PC-9 (cell line): Measurements from ENCODE around the gene KRTAP5-1. TPM values are rescaled to one million over a fixed set of nuclear protein-coding genes. Genes with fewer than 3 reads are reported as not detected.

ENCODE experiments used
- BruUV-seq: library from RNA; stranded (reverse); fragments of 400-500 nt; replicated peaks from 2 replicates; lab custom pipeline; 2021; lab: Mats Ljungman, UMichigan
- CTCF ChIA-PET: fragments of 300-600 bp; sonication (Branson Sonifier 250); formaldehyde crosslinking; loops from one replicate; lab custom pipeline; 2022; ENCODE audit warnings: antibody characterized with exemption; lab: Charles Lee
- POLR2A ChIA-PET: fragments of 300-600 bp; sonication (Branson Sonifier 250); formaldehyde crosslinking; loops from one replicate; lab custom pipeline; 2022; ENCODE audit warnings: antibody characterized with exemption; ENCODE audit not compliant: unreplicated experiment; lab: Charles Lee
- DNase-seq, 2 experiments: peaks; one replicate each; pipeline versions ENCODE4 v3.0.0 to v3.0.0-alpha.2; 2015 to 2022; ENCODE audit warnings: mixed read lengths in 1 of 2
- H2AFZ ChIP-seq: fragments of 200-600 bp; sonication (generic); 2 replicates; pipeline ENCODE4 v1.8.1; 2017; ENCODE audit warnings: antibody characterized with exemption
- H3F3A ChIP-seq: fragments of 200-600 bp; sonication (generic); 2 replicates; pipeline ENCODE4 v1.8.1; 2017; ENCODE audit warnings: antibody characterized with exemption, mild to moderate bottlenecking, low read depth; ENCODE audit not compliant: insufficient read depth
- H3K27ac ChIP-seq: fragments of 200-600 bp; sonication (generic); 2 replicates; pipeline ENCODE4 v1.6.1; 2016; ENCODE audit warnings: mixed run types
- H3K27me3 ChIP-seq: fragments of 200-600 bp; sonication (generic); 2 replicates; pipeline ENCODE4 v1.6.1; 2016; ENCODE audit warnings: low read depth, mixed run types; ENCODE audit not compliant: insufficient read depth
- H3K36me3 ChIP-seq: fragments of 200-600 bp; sonication (generic); 2 replicates; pipeline ENCODE4 v1.6.1; 2016; ENCODE audit warnings: low read depth, mixed run types
- H3K4me1 ChIP-seq: fragments of 200-600 bp; sonication (generic); replicated peaks from 2 replicates; pipeline ENCODE4 v1.6.1; 2016; ENCODE audit warnings: mixed run types; ENCODE audit not compliant: insufficient read depth
- H3K4me2 ChIP-seq: fragments of 200-600 bp; sonication (generic); 2 replicates; pipeline ENCODE4 v1.6.1; 2017; ENCODE audit warnings: mixed run types
- H3K4me3 ChIP-seq: fragments of 200-600 bp; sonication (generic); 2 replicates; pipeline ENCODE4 v1.6.1; 2016; ENCODE audit warnings: mixed run types
- H3K79me2 ChIP-seq: fragments of 200-600 bp; sonication (generic); 2 replicates; pipeline ENCODE4 v1.6.1; 2017; ENCODE audit warnings: low read depth, mixed run types
- H3K9me2 ChIP-seq: fragments of 200-600 bp; sonication (generic); 2 replicates; pipeline ENCODE4 v1.8.1; 2017; ENCODE audit warnings: mild to moderate bottlenecking; ENCODE audit not compliant: insufficient read depth
- H3K9me3 ChIP-seq: fragments of 200-600 bp; sonication (generic); 2 replicates; pipeline ENCODE4 v1.8.1; 2016; ENCODE audit warnings: low read depth; ENCODE audit not compliant: insufficient read depth
- H4K20me1 ChIP-seq: fragments of 200-600 bp; sonication (generic); 2 replicates; pipeline ENCODE4 v1.8.1; 2017; ENCODE audit not compliant: insufficient read depth
- EZH2 ChIP-seq: fragments of 200-600 bp; sonication (generic); IDR thresholded peaks from 2 replicates; pipeline ENCODE4 v1.8.0; 2017; ENCODE audit warnings: antibody characterized with exemption, low read depth
- intact Hi-C: fragments of 100-400 bp; cut with micrococcal nuclease; formaldehyde crosslinking; loops from one replicate; pipeline ENCODE4 v1.10.0; 2022; ENCODE audit not compliant: unreplicated experiment
- total RNA-seq: library from RNA; stranded (reverse); gene quantifications from 2 replicates; pipeline ENCODE4 v1.2.3, GENCODE V29; 2021
- TF ChIP-seq, protein P1 (sequence below): fragments of 200-600 bp; sonication (generic); conservative IDR thresholded peaks from 2 replicates; pipeline ENCODE4 v1.6.1; 2017; ENCODE audit warnings: mixed run types, antibody characterized with exemption, mild to moderate bottlenecking, moderate library complexity

KRTAP5-1 gene
- total RNA-seq, 1 experiment from 2014 or later: not detected

DNA sequence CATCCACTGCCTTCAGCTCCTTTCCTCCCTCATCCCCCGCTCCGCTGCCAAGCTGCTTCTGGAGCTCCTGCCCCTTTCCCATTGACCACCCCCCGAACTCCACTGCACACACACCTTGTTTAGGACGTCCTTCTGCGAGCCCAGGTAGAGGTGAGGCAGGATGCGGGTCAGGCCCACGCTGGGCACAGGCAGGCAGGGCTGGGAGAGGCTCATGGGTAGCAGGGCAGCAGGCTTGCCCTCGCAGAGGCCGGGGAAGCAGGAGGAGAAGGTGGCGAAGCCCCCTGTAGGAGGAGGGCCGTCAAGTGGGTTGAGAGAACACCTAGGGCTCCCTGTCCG lies 26.3 kb downstream of the KRTAP5-1 start:
- POLR2A ChIA-PET: no interaction called here
- H3K27ac ChIP-seq: 0 out of 2 replicates have a peak overlapping the region, but pooled peaks have one; percentile 14
- H3K27me3 ChIP-seq: no peaks in the 10 kb centered on the region
- no peak for DNase-seq
- no peaks in the 10 kb centered on the region for H3K9me2 ChIP-seq
- TF ChIP-seq, protein P1, sequence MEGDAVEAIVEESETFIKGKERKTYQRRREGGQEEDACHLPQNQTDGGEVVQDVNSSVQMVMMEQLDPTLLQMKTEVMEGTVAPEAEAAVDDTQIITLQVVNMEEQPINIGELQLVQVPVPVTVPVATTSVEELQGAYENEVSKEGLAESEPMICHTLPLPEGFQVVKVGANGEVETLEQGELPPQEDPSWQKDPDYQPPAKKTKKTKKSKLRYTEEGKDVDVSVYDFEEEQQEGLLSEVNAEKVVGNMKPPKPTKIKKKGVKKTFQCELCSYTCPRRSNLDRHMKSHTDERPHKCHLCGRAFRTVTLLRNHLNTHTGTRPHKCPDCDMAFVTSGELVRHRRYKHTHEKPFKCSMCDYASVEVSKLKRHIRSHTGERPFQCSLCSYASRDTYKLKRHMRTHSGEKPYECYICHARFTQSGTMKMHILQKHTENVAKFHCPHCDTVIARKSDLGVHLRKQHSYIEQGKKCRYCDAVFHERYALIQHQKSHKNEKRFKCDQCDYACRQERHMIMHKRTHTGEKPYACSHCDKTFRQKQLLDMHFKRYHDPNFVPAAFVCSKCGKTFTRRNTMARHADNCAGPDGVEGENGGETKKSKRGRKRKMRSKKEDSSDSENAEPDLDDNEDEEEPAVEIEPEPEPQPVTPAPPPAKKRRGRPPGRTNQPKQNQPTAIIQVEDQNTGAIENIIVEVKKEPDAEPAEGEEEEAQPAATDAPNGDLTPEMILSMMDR: no peak
- TF ChIP-seq EZH2: no peak
- CTCF ChIA-PET: interaction anchor here (0.6 kb wide), 1 partner anchor 13 kb away, joined by 11 read pairs; no protein-coding TSS in a partner anchor
- H3K4me1 ChIP-seq: peaks cover 30% of the 10 kb centered on the region
- peak overlapping the region; percentile 73 for H3K4me2 ChIP-seq
- H2AFZ ChIP-seq: no peak overlapping the region
- H3F3A ChIP-seq: no peaks in the 10 kb centered on the region; the same call in 1 of the 2 replicates
- H3K4me3 ChIP-seq: peak overlapping the region; percentile 50; the same call in 1 of the 2 replicates
- H4K20me1 ChIP-seq: no peaks in the 10 kb centered on the region
- no peaks in the 10 kb centered on the region for H3K9me3 ChIP-seq
- intact Hi-C loops: no loop called here
- H3K36me3 ChIP-seq: no peaks in the 10 kb centered on the region
- H3K79me2 ChIP-seq: no peaks in the 10 kb centered on the region
- BruUV-seq: no TSS peak

DNA sequence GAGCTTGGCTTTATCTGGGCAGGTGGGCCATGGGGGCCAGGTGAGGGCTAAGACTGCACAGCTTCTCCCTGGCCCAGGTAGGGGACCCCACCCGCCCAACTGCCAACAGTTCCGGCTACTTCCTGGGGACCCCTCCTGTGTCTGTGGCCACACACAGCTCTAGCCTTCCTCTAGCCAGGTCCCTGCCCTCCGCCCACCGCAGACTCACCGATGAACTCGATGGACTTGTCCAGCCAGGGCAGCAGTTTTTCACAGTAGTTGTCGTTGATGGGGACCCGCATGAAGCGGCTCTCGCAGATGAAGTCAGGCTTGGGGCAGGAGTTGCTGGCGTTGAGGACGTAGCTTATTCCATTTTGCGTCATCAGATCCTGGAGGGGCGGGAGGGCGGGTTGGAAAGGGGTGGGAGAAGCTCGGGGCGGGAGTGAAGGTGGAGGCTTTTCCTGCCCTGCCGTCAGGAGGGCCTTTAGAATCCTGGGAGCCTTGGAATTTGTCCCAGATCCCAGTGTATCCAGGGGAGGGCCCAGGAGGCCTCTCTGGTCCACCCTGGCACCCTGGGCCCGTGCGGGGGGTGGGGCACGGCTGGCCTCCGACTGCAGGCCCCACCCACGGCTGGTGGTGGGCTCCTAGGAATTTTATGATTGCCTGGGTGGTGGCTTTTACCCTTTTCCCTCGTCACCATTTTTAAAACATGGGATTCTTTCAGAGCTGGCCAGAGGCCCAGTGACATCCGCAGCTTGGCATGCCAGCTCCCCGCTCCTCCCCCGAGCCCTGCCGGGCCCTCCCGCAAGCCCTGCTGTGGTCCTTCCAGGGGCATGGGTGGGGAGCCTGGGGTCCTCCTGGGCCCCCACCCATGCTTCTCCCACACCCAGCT lies 26.9 kb downstream of the KRTAP5-1 start:
- H2AFZ ChIP-seq: no peak overlapping the region

More for the DNA sequence above, 26.9 kb downstream of the KRTAP5-1 start:
- Histone ChIP-seq H3K4me3 (peak overlapping the region; percentile 50; the same call in 1 of the 2 replicates), H3K9me2 (no peaks in the 10 kb centered on the region), H3F3A (no peaks in the 10 kb centered on the region; the same call in 1 of the 2 replicates), H3K27ac (no peak overlapping the region), H3K9me3 (no peaks in the 10 kb centered on the region), H3K79me2 (no peaks in the 10 kb centered on the region), H3K36me3 (no peaks in the 10 kb centered on the region), H3K4me2 (peak overlapping the region; percentile 73), H3K27me3 (no peaks in the 10 kb centered on the region), H3K4me1 (peaks cover 30% of the 10 kb centered on the region), H4K20me1 (no peaks in the 10 kb centered on the region)
- ChIA-PET POLR2A (no interaction called here), CTCF (interaction anchor here (0.5 to 0.6 kb wide), 2 partner anchors 10 to 12 kb away, joined by 3 to 11 read pairs; no protein-coding TSS in a partner anchor)
- intact Hi-C loops: no loop called here
- DNase-seq: peak; percentile 46 to 59
- TF ChIP-seq, protein P1: no peak
- no peak for TF ChIP-seq EZH2
- BruUV-seq: no TSS peak
